CD4-positive, alpha-beta T cell treated with Interferon gamma for 1 hour (primary cell): Measurements from ENCODE around the gene ASB13.
"Not testable (repeated sequence)": the region's sequence is repeated elsewhere in the genome, so short reads cannot be mapped to it uniquely, and the experiment has no call there.

Experiments
- DNase-seq: peaks from one replicate; pipeline ENCODE4 v3.0.0-alpha.2; 2020

ASB13 gene

DNA sequence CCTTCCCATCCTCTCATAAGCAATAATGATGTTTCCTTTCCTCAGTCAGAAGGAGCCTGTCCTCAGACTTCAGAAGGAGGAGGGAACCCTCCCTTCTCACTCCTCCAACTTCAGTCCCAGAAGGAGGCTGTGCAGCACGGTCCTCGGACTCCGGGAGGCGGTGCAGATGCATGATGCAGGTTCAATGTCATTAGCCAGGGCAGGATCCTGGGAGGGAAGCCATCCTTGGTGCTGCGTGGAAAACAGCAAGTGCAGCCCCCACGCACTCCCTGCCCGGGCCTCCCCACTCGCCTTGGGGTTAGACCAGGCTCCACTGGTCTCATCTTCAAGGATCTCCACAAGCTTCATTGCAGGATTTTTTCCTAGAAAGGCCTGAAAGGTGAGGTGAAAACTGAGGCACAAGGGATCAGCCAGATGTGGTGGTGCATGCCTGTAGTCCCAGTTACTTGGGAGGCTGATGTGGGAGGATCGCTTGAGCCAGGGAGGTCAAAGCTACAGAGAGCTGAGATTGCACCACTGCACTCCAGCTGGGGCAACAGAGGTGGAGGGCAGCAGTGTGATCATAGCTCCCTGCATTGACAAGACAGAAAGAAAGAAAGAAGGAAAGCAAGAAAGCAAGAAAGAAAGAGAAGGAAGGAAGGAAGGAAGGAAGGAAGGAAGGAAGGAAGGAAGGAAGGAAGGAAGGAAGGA is 62.0 kb downstream of the ASB13 start:
- no peak for DNase-seq

DNA sequence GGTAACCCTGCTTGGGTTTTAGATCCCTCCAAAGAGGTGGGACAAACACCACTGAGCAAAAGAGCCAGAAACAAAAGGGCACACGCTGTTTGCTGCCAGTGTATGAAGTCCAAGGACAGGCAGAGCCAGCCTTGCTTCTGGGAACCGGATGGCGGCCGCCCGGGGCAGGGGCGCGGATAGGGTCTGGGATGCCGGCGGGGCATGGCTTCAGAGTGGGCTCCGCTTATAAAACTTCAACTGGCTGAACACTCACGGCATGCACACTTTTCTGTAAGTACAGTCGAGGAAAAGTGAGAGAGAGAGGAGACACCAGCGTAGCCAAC is 62.6 kb downstream of the ASB13 start:
- no peak for DNase-seq

DNA sequence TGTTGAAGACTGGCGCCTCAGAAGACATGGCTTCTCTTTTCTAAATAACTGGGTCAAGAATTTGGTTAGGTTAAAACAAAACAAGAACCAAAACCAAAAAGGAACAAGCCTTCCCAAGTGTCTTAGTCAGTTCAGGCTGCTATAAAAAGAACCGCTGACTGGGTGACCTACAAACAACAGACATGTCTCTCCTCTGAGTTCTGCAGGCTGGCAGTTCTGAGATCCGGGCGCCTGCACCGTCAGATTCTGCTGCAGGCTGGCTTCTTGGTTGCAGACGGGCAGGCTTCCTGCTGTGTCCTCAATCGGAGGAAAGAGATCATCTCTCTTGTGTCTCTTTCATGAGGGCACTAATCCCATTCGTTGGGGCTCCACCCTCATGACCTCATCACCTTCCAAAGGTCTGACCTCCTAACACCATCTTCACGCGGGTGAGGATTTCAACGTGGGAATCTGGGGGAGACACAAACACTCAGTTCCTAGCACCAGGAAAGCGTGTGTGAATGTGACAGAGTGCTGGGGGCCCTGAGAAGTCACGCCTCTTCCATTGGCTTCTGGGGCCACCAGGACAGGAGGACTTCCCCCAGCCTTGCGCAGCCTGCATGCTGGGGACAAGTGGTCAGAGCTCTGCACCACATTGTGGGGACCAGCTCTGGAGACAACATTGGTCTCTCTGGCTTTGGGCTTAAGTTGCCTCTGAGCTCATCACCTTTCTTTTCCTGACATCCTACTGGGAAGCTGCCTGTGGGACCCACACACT is 63.1 kb downstream of the ASB13 start:
- DNase-seq, result no peak

DNA sequence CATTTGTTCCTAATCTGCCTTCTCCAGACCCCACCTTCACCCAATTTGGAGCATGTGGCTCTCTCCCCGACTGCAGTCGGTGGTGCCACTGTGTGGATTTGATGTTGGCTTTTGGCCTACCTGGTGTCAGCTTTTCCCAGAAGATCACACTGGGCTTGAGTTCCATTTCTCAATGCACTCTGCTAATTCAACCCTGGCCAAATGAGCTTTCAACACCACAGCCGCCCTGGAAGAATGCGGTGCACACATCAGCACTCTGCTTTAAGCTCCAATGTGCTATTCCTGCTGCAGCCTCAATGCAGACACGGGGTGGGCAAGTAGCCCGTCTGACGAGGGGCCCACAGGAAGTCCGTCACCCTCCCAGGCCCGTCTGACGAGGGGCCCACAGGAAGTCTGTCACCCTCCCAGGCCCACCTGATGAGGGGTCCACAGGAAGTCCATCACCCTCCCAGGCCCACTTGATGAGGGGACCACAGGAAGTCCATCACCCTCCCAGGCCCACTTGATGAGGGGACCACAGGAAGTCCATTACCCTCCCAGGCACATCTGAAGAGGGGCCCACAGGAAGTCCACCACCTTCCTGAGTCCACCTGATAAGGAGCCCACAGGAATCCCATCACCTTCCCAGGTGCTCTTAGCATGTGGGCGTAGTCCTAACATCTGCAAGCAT is 64.4 kb downstream of the ASB13 start:
- no peak for DNase-seq

GRCh38 chr10:5600908-5601307 is 65.5 kb downstream of the ASB13 start:
- DNase-seq, result no peak

- DNase-seq, result no peak
Measured at GRCh38 chr10:5599613-5600520, 66.5 kb downstream of the ASB13 start.

DNA sequence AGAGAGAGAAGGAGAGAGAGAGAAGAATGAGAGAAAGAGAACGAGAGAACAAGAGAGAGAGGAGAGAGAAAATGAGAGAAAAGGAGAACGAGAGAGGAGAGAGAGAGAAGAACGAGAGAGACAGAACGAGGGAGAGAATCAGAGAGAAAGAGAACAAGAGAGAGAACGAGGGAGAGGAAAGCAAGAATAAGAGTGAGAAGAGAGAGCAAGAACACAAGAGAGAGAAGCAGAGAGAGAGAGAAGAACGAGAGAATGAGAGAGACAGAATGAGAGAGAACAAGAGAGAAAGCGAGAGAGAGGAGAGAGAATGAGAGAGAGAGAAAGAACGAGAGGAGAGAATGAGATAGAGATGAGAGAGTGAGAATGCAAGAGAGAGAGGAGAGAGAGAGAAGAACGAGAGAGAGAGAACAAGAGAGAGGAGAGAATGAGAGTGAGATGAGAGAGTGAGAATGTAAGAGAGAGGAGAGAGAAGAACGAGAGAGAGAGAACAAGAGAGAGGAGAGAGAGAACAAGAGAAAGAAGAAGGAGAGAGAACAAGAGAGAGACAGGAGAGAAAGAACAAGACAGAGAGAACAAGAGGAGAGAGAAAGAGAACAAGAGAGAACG is 68.2 kb downstream of the ASB13 start:
- no peak for DNase-seq

- no peak for DNase-seq
Measured at GRCh38 chr10:5596611-5597341, 69.6 kb downstream of the ASB13 start.

DNA sequence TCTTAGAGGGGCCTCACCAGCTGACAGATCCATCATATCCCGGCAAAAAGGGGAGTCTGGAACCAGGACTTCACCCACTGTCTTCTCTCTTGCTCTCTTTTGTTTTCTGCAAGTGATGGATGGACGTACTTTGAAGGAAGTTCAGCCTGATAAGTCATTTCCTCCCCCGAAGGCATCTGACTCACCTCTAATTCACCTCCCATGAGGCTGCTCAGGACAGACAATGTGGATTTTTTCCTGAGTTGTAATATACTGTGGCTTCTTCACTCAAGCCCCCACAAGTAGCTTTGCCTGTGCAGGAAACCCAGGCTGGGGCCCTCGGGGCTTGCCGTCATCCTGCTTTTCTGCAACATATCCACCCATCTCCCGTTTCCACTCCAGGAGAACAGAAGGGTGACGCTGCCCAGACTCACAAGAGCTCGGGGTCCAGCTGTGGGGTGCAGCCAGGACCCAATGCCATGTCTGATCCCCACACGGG is 70.4 kb downstream of the ASB13 start:
- no peak for DNase-seq

DNA sequence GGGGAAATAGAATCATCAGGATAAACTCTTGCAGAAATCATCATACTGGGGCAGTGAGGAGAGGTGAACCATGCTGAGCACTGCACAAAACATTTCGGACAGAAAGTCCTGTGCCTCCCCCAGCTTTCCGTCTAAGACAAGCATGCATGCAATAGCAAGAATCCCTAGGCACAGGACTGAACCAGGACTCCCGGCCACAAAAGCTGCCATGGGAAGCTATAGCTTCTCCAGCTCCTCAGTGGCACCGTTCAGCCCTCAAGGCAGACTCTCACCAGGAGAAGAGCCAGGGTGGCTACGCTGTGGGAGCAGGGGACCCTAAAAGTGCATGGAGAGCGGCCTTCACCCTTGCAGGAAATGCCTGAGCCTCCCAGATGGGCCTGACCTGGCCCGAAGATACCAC is 70.8 kb downstream of the ASB13 start:
- no peak for DNase-seq

DNA sequence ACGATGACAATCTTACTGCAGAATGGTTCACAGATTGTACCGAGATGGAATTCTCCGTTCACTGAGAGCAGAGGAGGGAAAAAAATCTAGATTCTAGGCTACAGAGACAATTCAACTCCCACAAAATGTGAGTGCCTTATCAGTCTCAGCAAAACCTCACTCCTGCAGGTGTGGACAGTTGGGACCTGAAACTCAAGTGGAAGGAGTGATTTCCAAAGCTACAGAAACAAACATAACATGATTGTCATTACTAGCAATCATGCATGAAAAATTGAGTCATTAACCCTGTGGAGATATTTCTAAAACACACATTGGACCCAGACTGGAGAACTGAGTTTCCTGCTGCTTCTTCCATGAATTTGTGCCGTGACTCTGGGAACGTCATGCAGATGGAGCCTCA is 71.3 kb downstream of the ASB13 start:
- no peak for DNase-seq

DNA sequence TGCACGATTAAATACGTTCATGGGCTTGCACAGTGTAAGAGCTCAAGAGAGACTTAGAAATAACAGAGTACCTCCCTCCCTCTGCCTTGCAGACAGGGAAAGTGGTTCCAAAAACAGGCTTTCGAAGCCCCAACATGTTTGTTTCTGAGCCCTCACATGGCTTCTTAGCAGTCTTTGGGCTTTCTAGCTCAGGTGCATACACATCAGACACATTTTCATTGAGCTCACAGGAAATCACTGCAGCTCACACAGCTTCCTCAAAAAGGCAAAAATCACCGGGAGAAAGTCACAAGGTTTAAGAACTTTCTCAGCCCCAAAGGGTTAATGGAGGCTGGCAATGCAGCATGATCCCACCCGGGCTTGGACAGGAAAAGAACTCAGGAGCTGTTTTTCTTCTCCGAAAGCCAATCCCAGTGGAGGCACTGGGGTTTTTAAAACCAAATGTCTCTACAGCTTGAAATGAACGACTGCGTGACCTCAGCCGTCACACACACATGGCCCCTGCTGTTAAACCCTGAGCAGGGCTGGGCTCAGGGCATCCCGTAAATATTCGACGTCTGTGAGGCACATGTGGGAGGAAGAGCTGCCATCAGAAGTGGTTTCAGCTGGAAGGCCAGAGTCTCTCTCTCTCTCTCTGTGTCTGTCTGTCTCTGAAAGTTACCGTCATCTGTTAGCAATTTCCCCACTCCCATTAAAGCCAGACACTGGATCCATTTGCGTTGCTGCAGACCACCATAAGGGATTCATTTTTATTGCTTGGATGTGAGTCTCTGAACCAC is 71.9 kb downstream of the ASB13 start:
- no peak for DNase-seq

DNA sequence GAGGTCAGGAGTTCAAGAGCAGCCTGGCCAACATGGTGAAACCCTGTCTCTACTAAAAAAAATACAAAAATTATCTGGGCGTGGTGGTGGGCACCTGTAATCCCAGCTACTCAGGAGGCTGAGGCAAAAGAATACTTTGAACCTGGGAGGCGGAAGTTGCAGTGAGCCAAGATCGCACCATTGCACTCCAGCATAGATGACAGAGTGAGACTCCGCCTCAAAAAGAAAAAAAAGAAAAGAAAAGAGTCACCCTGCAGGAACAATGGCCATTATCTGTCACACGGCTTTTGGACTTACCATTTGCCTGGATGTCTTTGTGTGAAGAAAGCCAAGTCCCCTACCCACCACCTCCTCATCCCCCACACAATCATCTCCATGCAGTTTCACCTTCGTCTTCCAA is 73.0 kb downstream of the ASB13 start:
- not testable (repeated sequence) for DNase-seq

DNA sequence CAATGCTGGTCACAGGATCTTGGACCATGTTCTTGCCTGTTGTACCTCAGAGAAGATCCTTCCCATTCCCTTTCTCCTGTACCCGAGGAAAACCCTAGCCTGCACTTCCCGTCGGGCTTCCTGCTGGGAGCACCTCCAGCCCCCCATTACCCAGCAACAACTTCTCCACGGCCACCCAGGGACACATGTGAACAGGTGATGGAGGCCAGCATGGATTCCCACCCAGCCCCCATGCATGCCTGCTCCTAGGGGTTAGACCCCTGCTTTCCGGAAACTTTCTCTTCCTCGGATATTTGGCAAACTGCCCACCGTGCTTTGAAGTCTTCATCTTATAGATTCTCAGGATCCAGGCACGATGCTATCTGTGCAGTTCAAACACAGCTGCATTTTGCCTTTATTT is 74.3 kb downstream of the ASB13 start:
- DNase-seq, result no peak

DNA sequence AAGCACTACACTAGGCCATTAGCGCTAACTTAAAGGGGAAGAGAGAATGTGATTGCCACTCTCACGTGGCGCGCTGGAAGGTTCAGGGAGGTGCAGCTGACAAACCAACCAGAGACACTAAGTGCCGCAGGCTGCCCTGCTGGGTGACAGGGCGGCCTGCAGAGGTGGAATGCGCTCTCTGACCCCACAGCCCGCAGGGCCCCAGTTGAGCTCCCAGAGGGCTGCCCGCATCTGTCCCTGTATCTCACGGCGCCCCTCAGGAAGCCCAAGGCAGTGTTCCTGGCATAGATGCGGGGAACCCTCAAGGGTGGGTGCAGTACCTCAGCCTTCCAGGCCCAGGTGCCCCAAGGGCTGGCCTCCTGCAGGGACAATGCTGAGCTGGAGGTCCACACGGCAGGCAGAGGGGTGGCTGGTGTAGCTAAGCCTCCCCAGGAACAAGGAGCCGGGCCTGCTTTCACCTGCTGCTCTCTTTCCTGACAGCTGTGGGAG is 75.0 kb downstream of the ASB13 start:
- no peak for DNase-seq

- no peak for DNase-seq
Measured at GRCh38 chr10:5590816-5591215, 75.6 kb downstream of the ASB13 start.

GRCh38 chr10:5589661-5590511 is 76.5 kb downstream of the ASB13 start:
- DNase-seq, result no peak

DNA sequence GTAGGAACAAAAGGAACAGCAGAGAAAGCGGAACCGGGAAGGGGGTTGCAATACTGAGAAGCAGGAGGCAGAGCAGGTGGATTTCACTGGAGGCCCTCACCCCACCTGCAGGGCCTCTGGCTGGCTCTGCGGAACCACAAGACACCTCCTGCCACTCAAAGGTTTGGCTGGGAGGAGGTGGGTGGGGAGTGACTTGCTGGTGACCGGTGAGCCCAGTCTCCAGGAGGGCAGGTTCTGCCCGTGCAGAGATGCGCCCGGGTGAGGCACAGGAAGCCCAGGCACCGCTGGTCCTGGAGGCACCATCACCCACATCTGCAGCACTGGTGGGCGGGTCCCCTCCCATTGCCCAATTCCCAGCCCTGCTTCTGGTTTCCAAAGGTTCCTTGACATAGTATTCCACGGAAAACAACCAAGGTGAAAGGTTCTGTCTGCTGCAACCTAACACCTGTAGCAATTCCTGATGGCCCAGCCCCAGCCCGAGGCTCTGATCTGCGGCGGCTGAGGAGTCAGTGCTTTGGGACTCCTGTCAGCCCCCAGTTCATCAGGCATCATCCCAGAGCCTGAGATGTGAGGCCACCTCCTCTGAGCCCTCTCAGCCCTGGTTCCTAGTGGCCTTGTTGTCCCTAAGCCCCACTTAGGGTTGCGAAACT is 77.3 kb downstream of the ASB13 start:
- DNase-seq, result no peak
